ENCODE data around the gene VWC2. TPM values are rescaled to one million over a fixed set of nuclear protein-coding genes. Genes with fewer than 3 reads are reported as not detected.
"Not testable (repeated sequence)": the region's sequence is repeated elsewhere in the genome, so short reads cannot be mapped to it uniquely, and the experiment has no call there.

Gene VWC2
- total and polyA plus RNA-seq, 2 of the 13 experiments (the other 11 are each of a cell fraction or from before 2014, with no cell fraction given) = not detected

GRCh38 chr7:49851614-49851934 is 78.1 kb downstream of the VWC2 start:
- H3K4me2 ChIP-seq (ENCODE audit: low read depth, low read length); H3K79me2 ChIP-seq (ENCODE audit: insufficient read depth, low read length); H3K9me3 ChIP-seq (ENCODE audit: low read length); H4K20me1 ChIP-seq (ENCODE audit: insufficient read depth, low read length); H3K4me3 ChIP-seq (replicated peaks in 1 of 3; ENCODE audit: insufficient read depth in 1 of 3, low read depth in 2 of 3, low read length in 3 of 3); H3K4me1 ChIP-seq (ENCODE audit: insufficient read depth, low read length); POLR2A ChIA-PET; in situ Hi-C loops (cut with HindIII; ENCODE audit: extremely low pct_ligation_motif_present, low pct_unique_long_range_greater_than_20kb); H2AFZ ChIP-seq (ENCODE audit: low read length); DNase-seq (ENCODE audit: low spot score); H3K36me3 ChIP-seq (replicated peaks in 1 of 2; ENCODE audit: control insufficient read depth in 1 of 2, insufficient read depth in 2 of 2, low read length in 2 of 2); H3K9ac ChIP-seq (ENCODE audit: insufficient read depth, low read depth, low read length); H3K27ac ChIP-seq (ENCODE audit: extremely low read length, insufficient read depth, low read length); ATAC-seq; FAIRE-seq; BruUV-seq (replicated peaks); intact Hi-C loops (cut with micrococcal nuclease; ENCODE audit: unreplicated experiment); H3K27me3 ChIP-seq (ENCODE audit: control insufficient read depth in 1 of 2, insufficient read depth in 2 of 2, low read length in 2 of 2): not testable (repeated sequence)
- WGBS (ENCODE audit: low lambda C conversion rate) = 80% methylated on average over 1 of the region's 9 CpGs
- CTCF ChIA-PET (ENCODE audit: low intra/inter-chr PET ratio, low total read pairs) = interaction anchor here (1.5 kb wide), 1 partner anchor 850 kb away, joined by 4 read pairs; no protein-coding TSS in a partner anchor

DNA sequence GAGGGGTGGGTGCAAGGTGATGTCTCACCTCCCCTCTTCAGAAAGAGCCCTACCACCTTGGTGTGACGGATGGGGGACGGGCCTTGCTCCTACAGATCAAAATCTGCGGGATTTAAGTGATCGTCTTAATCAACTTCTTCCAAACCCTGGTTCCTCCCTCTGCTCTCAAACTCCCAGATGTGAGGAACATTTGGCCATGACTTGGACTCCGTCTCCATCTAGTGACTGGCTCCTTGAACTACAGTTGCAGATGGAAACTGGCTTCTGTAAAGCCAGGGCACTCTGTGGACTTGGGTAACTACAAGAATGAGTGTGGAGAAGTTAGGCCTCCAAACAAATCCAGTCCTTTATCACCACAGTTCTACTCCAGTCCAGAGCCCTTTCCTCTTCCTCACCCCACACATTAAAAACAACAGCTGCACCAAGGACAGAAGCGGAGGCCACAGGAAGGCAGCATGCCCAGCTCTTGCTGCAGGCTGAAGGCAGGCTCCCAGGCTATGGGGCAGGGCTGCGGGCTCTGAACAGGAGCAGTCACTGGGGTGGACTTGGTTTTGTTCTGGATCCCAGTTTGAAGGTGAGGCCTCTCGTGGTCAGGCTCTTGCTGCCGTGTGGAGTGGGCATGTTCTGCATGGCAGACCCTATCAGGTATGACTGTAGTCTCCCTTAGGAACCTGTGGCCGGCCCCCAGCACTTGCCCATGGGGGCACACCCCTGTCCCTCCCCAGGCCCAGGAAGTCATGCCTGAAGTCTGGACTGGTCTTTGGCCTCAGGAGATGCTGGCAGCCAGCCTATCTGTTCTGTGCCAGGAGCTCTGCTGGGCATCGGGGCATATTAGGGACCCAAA is 79.4 kb downstream of the VWC2 start:
- ATAC-seq (peak; percentile 88), FAIRE-seq (peak; percentile 63), DNase-seq (ENCODE audit: low spot score) (peak; percentile 39)
- Histone ChIP-seq H2AFZ (ENCODE audit: low read length) (no peak overlapping the region), H3K4me1 (ENCODE audit: insufficient read depth, low read length) (no peaks in the 10 kb centered on the region), H3K4me2 (ENCODE audit: low read depth, low read length) (no peak overlapping the region), H4K20me1 (ENCODE audit: insufficient read depth, low read length) (no peaks in the 10 kb centered on the region), H3K9me3 (ENCODE audit: low read length) (no peaks in the 10 kb centered on the region), H3K4me3 (replicated peaks in 1 of 3; ENCODE audit: insufficient read depth in 1 of 3, low read depth in 2 of 3, low read length in 3 of 3) (no peak overlapping the region), H3K79me2 (ENCODE audit: insufficient read depth, low read length) (no peaks in the 10 kb centered on the region), H3K27ac (ENCODE audit: extremely low read length, insufficient read depth, low read length) (no peak overlapping the region), H3K27me3 (ENCODE audit: control insufficient read depth in 1 of 2, insufficient read depth in 2 of 2, low read length in 2 of 2) (no peaks in the 10 kb centered on the region; a peak in 1 of 5 replicates), H3K36me3 (replicated peaks in 1 of 2; ENCODE audit: control insufficient read depth in 1 of 2, insufficient read depth in 2 of 2, low read length in 2 of 2) (no peaks in the 10 kb centered on the region), H3K9ac (ENCODE audit: insufficient read depth, low read depth, low read length) (no peak overlapping the region)
- 16% methylated on average over 8 of the region's 11 CpGs for WGBS (ENCODE audit: low lambda C conversion rate)
- POLR2A ChIA-PET = no interaction called here
- BruUV-seq (replicated peaks) = no TSS peak
- intact Hi-C loops (cut with micrococcal nuclease; ENCODE audit: unreplicated experiment) (loop anchor here (2.0 kb wide), 1 partner anchor 1428 kb away; no protein-coding TSS in a partner anchor), in situ Hi-C loops (cut with HindIII; ENCODE audit: extremely low pct_ligation_motif_present, low pct_unique_long_range_greater_than_20kb) (no loop called here)
- CTCF ChIA-PET (ENCODE audit: low intra/inter-chr PET ratio, low total read pairs) = interaction anchor here (1.5 to 1.6 kb wide), 2 partner anchors 851 to 1554 kb away, joined by 4 to 6 read pairs; no protein-coding TSS in a partner anchor
- TF ChIP-seq IRF1 (CRISPR knock-in tag; IDR thresholded peaks at IDR 0.05; ENCODE audit: low read depth) (no peak), KDM5A (IDR thresholded peaks at IDR 0.05; ENCODE audit: borderline replicate concordance, low read length) (no peak), STAG1 (CRISPR knock-in tag; IDR thresholded peaks at IDR 0.05) (peak; percentile 91), ZNF138 (CRISPR knock-in tag; IDR thresholded peaks at IDR 0.05; ENCODE audit: low read depth) (no peak), ARID3A (IDR thresholded peaks at IDR 0.05; ENCODE audit: low read depth, low read length) (no peak), ZNF773 (CRISPR knock-in tag; IDR thresholded peaks at IDR 0.05; ENCODE audit: borderline replicate concordance) (no peak), PLRG1 (conservative IDR thresholded peaks at IDR 0.05) (no peak), SMC3 (IDR thresholded peaks at IDR 0.05; ENCODE audit: low read length) (peak; percentile 63; the same call in 1 of the 2 replicates), ZMAT5 (CRISPR knock-in tag; IDR thresholded peaks at IDR 0.05; ENCODE audit: borderline replicate concordance, low read depth) (no peak), ZNF282 (IDR thresholded peaks at IDR 0.05; ENCODE audit: partially characterized antibody) (no peak)
- TF ChIP-seq, protein P1, sequence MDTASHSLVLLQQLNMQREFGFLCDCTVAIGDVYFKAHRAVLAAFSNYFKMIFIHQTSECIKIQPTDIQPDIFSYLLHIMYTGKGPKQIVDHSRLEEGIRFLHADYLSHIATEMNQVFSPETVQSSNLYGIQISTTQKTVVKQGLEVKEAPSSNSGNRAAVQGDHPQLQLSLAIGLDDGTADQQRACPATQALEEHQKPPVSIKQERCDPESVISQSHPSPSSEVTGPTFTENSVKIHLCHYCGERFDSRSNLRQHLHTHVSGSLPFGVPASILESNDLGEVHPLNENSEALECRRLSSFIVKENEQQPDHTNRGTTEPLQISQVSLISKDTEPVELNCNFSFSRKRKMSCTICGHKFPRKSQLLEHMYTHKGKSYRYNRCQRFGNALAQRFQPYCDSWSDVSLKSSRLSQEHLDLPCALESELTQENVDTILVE (CRISPR knock-in tag; IDR thresholded peaks at IDR 0.05) = no peak
- TF ChIP-seq, protein P2, sequence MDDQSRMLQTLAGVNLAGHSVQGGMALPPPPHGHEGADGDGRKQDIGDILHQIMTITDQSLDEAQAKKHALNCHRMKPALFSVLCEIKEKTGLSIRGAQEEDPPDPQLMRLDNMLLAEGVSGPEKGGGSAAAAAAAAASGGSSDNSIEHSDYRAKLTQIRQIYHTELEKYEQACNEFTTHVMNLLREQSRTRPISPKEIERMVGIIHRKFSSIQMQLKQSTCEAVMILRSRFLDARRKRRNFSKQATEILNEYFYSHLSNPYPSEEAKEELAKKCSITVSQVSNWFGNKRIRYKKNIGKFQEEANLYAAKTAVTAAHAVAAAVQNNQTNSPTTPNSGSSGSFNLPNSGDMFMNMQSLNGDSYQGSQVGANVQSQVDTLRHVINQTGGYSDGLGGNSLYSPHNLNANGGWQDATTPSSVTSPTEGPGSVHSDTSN (CRISPR knock-in tag; IDR thresholded peaks at IDR 0.05; ENCODE audit: borderline replicate concordance) = no peak

Data from HepG2 (cell line).